Adrenal gland (tissue), 12 donors: Measurements from ENCODE around the gene GRID1. TPM values are rescaled to one million over a fixed set of nuclear protein-coding genes. Genes with fewer than 3 reads are reported as not detected.

Experiments used
- DNase-seq, 7 donors: peaks; one replicate each; pipeline ENCODE4 v3.0.0-alpha.2; 2019 to 2020
- H3K27ac ChIP-seq, 5 donors: fragments of 200-600 bp; sonication (generic) in 4 of 5; 1 replicate in 3 of 5; 2 replicates in 2 of 5; pipeline versions ENCODE4 v1.5.1 to v1.8.0; 2016 to 2020; ENCODE audit warnings: mild to moderate bottlenecking in 1 of 5
- H3K27me3 ChIP-seq: fragments of 200-600 bp; 2 replicates; pipeline ENCODE4 v1.8.0; 2021
- H3K36me3 ChIP-seq, 2 donors: fragments of 200-600 bp; replicated peaks in 1 of 2; 1 replicate in 1 of 2; 2 replicates in 1 of 2; pipeline versions ENCODE4 v1.5.1 to v1.8.0; 2018 to 2022
- H3K4me1 ChIP-seq, 2 donors: fragments of 200-600 bp; replicated peaks in 1 of 2; 1 replicate in 1 of 2; 2 replicates in 1 of 2; pipeline versions ENCODE4 v1.5.1 to v1.8.0; 2018 to 2021
- H3K4me3 ChIP-seq, 4 donors: fragments of 200-600 bp; sonication (generic) in 3 of 4; one replicate each; pipeline ENCODE4 v1.5.1; 2016 to 2018
- H3K9me3 ChIP-seq, 3 donors: fragments of 200-600 bp; sonication (generic) in 1 of 3; replicated peaks in 1 of 3; 1 replicate in 2 of 3; 2 replicates in 1 of 3; pipeline versions ENCODE4 v1.5.1 to v1.8.0; 2016 to 2021
- POLR2A ChIP-seq, 2 donors: fragments of 450-650 bp; IDR thresholded peaks; one replicate each; pipeline ENCODE4 v1.6.1; 2017; ENCODE audit warnings: antibody characterized with exemption in 2 of 2, mild to moderate bottlenecking in 2 of 2, moderate library complexity in 1 of 2
- WGBS, 4 donors: extraction: QIAGEN DNeasy Blood & Tissue Kit in 2 of 4; methylation state at CpG; one replicate each; pipeline versions ENCODE4 v1.1.5 to v1.1.7; 2013 to 2017; 5-methylcytosine and 5-hydroxymethylcytosine counted together
- intact Hi-C, 2 donors: fragments of 100-400 bp; cut with DNase I; formaldehyde crosslinking; loops; one replicate each; pipeline versions ENCODE4 v1.14.1 to v1.15.0; 2022 to 2023
- polyA plus RNA-seq, 3 donors: library from polyadenylated mRNA; stranded (reverse); fragments of 200-250 nt in 2 of 3; fragments of 350-450 nt in 1 of 3; fragmentation: Illumina TruSeq in 1 of 3; extraction: RNeasy Lipid Tissue Mini Kit (QIAGEN cat#74804) in 1 of 3; gene quantifications; one replicate each; pipeline ENCODE4 v1.2.3, GENCODE V29; 2013 to 2014
- total RNA-seq, 9 donors: library from RNA; depleted of rRNA in 4 of 9; stranded (reverse); fragments of >200 nt in 4 of 9; fragments of 120-200 nt in 1 of 9; fragmentation: NEBNext Ultra II Directional in 1 of 9; extraction: Animal tissue kit (Norgen Biotek cat#: 25700) in 1 of 9; gene quantifications; one replicate each; pipeline versions ENCODE4 v1.1.0 to v1.2.4, GENCODE V29; 2013 to 2023
- TF ChIP-seq, protein P1 (sequence below), 6 experiments: fragments of 450-650 bp in 4 of 6; fragments of 200-600 bp in 2 of 6; sonication (generic) in 1 of 6; IDR thresholded peaks; 1 replicate in 5 of 6; 2 replicates in 1 of 6; pipeline versions ENCODE4 v1.5.1 to v1.8.0; 2016 to 2021; ENCODE audit warnings: antibody characterized with exemption in 6 of 6, mild to moderate bottlenecking in 2 of 6, moderate library complexity in 1 of 6
- donor health status: healthy with polysubstance abuse.
- donor health status: Bipolar disorder and iron deficiency.
- donor health status: DM: yes; HTN: yes; CAD: no.
- donor health status: DM: no; HTN: no; CAD: no.
- donor health status: DM: no; HTN: no; CAD: no.
- donor health status: DM: yes; HTN: yes; CAD: no.

The GRID1 gene
- total and polyA plus RNA-seq, 12 donors: 2.2 to 8.0 (median 4.1) TPM

DNA sequence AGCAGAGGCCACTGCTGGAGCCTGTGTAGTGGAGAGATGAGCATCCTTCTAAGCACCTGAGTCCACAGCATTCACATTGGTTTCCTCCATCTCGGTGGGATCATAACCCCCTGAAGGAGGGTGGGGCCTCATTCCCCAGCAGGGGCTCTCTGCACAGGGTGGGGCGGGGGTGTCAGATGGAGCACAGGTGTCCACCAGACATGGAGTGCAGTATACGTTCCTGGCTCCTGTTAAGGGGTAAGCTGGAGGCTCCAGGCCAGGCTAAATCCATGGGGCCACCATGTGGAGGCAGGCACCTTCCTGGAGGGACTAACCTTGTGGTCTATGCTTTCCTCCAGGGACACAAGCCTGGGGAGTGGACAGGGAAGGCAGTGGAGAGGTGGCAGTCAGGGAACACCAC lies 252.6 kb downstream of the GRID1 start:
- intact Hi-C loops: no loop called here
- Histone ChIP-seq H3K27ac (no peak overlapping the region), H3K4me3 (no peak overlapping the region), H3K36me3 (no peaks in the 10 kb centered on the region), H3K4me1 (no peaks in the 10 kb centered on the region), H3K9me3 (no peaks in the 10 kb centered on the region), H3K27me3 (no peaks in the 10 kb centered on the region)
- 78 to 83% (median 80%) methylated on average over 3 of the region's 3 CpGs for WGBS, 4 donors
- no peak for DNase-seq
- no peak for TF ChIP-seq POLR2A (IDR thresholded peaks at IDR 0.05)
- TF ChIP-seq, protein P1, sequence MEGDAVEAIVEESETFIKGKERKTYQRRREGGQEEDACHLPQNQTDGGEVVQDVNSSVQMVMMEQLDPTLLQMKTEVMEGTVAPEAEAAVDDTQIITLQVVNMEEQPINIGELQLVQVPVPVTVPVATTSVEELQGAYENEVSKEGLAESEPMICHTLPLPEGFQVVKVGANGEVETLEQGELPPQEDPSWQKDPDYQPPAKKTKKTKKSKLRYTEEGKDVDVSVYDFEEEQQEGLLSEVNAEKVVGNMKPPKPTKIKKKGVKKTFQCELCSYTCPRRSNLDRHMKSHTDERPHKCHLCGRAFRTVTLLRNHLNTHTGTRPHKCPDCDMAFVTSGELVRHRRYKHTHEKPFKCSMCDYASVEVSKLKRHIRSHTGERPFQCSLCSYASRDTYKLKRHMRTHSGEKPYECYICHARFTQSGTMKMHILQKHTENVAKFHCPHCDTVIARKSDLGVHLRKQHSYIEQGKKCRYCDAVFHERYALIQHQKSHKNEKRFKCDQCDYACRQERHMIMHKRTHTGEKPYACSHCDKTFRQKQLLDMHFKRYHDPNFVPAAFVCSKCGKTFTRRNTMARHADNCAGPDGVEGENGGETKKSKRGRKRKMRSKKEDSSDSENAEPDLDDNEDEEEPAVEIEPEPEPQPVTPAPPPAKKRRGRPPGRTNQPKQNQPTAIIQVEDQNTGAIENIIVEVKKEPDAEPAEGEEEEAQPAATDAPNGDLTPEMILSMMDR (IDR thresholded peaks at IDR 0.05): no peak

GRCh38 chr10:86113501-86113900 lies 253.1 kb downstream of the GRID1 start:
- Histone ChIP-seq H3K36me3 (no peaks in the 10 kb centered on the region), H3K9me3 (no peaks in the 10 kb centered on the region), H3K4me1 (no peaks in the 10 kb centered on the region), H3K27ac (no peak overlapping the region), H3K27me3 (no peaks in the 10 kb centered on the region), H3K4me3 (no peak overlapping the region)
- TF ChIP-seq POLR2A (IDR thresholded peaks at IDR 0.05): no peak
- TF ChIP-seq, protein P1 (IDR thresholded peaks at IDR 0.05): no peak
- intact Hi-C loops: no loop called here
- 76 to 86% (median 82%) methylated on average over 4 of the region's 4 CpGs for WGBS, 4 donors
- DNase-seq: no peak

- intact Hi-C loops: no loop called here
- no peaks in the 10 kb centered on the region for H3K9me3 ChIP-seq
- no peak for DNase-seq
- H3K27me3 ChIP-seq: no peaks in the 10 kb centered on the region
- H3K36me3 ChIP-seq: no peaks in the 10 kb centered on the region
- H3K27ac ChIP-seq: no peak overlapping the region
- no peak for TF ChIP-seq POLR2A (IDR thresholded peaks at IDR 0.05)
- TF ChIP-seq, protein P1 (IDR thresholded peaks at IDR 0.05): no peak
- no peak overlapping the region for H3K4me3 ChIP-seq
- 45 to 74% (median 55%) methylated on average over 1 of the region's 1 CpG for WGBS, 4 donors
- H3K4me1 ChIP-seq: no peaks in the 10 kb centered on the region
These were observed 253.6 kb downstream of the GRID1 start for GRCh38 chr10:86113044-86113443.

DNA sequence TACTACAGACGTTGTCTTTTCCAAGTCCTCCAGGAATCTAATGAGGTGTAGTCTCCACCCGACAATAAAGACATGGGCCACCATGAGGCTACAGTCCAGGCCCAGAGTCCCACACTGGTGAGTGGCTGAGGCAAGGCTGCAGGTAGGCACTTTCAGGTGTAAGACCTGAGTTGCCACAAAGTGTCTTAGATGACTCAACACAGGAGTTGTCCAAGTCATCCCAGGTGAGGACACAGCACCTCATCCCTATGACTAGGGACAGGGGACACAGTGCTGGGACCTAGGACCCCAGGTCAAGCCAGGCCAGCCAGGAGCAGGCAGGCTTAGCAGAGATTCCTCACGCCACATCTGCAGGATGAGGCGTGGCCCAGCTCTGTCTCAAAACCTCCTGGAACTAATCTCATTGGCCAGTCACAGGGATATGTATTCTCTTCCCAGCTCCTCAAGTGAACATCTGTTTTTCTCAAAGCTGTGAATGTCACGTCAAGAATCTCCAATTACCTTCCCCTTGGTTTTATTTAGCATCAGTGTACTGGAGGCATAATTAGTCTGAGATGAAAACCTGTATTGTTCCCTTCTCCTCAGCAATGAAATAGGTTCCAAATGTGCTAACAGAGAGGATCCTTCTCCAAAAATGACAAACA lies 254.6 kb downstream of the GRID1 start:
- intact Hi-C loops: no loop called here
- TF ChIP-seq, protein P1 (IDR thresholded peaks at IDR 0.05): no peak
- no peak for TF ChIP-seq POLR2A (IDR thresholded peaks at IDR 0.05)
- Histone ChIP-seq H3K4me3 (no peak overlapping the region), H3K9me3 (no peaks in the 10 kb centered on the region), H3K27ac (no peak overlapping the region), H3K4me1 (no peaks in the 10 kb centered on the region), H3K36me3 (no peaks in the 10 kb centered on the region), H3K27me3 (no peaks in the 10 kb centered on the region)
- DNase-seq: no peak
- 60 to 95% (median 70%) methylated on average over 3 to 5 of the region's 5 CpGs for WGBS, 4 donors
